Suprapubic skin (tissue), 4 donors: Measurements from ENCODE around the gene WNK2. TPM values are rescaled to one million over a fixed set of nuclear protein-coding genes. Genes with fewer than 3 reads are reported as not detected.

ENCODE experiments used
- DNase-seq, 2 donors: peaks; one replicate each; pipeline ENCODE4 v3.0.0-alpha.2; 2019; ENCODE audit warnings: low spot score in 2 of 2
- H3K27ac ChIP-seq: fragments of 200-600 bp; sonication (generic); one replicate; pipeline ENCODE4 v1.5.1; 2019
- H3K27me3 ChIP-seq: fragments of 200-600 bp; sonication (generic); one replicate; pipeline ENCODE4 v1.5.1; 2019
- H3K36me3 ChIP-seq: fragments of 200-600 bp; sonication (generic); one replicate; pipeline ENCODE4 v1.5.1; 2019
- H3K4me1 ChIP-seq: fragments of 200-600 bp; sonication (generic); one replicate; pipeline ENCODE4 v1.5.1; 2019
- H3K4me3 ChIP-seq: fragments of 200-600 bp; sonication (generic); one replicate; pipeline ENCODE4 v1.5.1; 2019; ENCODE audit warnings: mild to moderate bottlenecking
- H3K9me3 ChIP-seq: fragments of 200-600 bp; sonication (generic); one replicate; pipeline ENCODE4 v1.5.1; 2019
- EP300 ChIP-seq: sonication (generic); formaldehyde crosslinking; IDR thresholded peaks from one replicate; pipeline ENCODE4 v1.6.1; 2017; ENCODE audit warnings: antibody characterized with exemption
- POLR2A ChIP-seq, 2 donors: fragments of 450-650 bp; IDR thresholded peaks; one replicate each; pipeline ENCODE4 v1.6.1; 2017; ENCODE audit warnings: antibody characterized with exemption in 2 of 2, mild to moderate bottlenecking in 2 of 2, moderate library complexity in 2 of 2
- POLR2AphosphoS5 ChIP-seq, 3 donors: sonication (generic); formaldehyde crosslinking; IDR thresholded peaks; one replicate each; pipeline ENCODE4 v1.6.1; 2017; ENCODE audit warnings: antibody characterized with exemption in 3 of 3
- WGBS: methylation state at CpG from one replicate; pipeline ENCODE4 v1.1.5; 2018; 5-methylcytosine and 5-hydroxymethylcytosine counted together
- total RNA-seq, 4 donors: library from RNA; depleted of rRNA; stranded (reverse); fragments of >200 nt; gene quantifications; one replicate each; pipeline ENCODE4 v1.1.0, GENCODE V29; 2016
- TF ChIP-seq, protein P1 (sequence below), 2 donors: fragments of 200-600 bp in 1 of 2; fragments of 450-650 bp in 1 of 2; sonication (generic) in 1 of 2; IDR thresholded peaks; one replicate each; pipeline ENCODE4 v1.5.1; 2016 to 2019; ENCODE audit warnings: antibody characterized with exemption in 2 of 2, mild to moderate bottlenecking in 1 of 2, moderate library complexity in 1 of 2

The WNK2 gene
- total RNA-seq, 4 donors from 2014 or later = 39.5 to 93.7 (median 45.3) TPM

GRCh38 chr9:93240891-93241334 lies 57.0 kb downstream of the WNK2 start:
- DNase-seq = no peak
- TF ChIP-seq EP300 = no peak
- TF ChIP-seq POLR2A (IDR thresholded peaks at IDR 0.05) = no peak
- TF ChIP-seq POLR2AphosphoS5 (IDR thresholded peaks at IDR 0.05) = no peak
- TF ChIP-seq, protein P1, sequence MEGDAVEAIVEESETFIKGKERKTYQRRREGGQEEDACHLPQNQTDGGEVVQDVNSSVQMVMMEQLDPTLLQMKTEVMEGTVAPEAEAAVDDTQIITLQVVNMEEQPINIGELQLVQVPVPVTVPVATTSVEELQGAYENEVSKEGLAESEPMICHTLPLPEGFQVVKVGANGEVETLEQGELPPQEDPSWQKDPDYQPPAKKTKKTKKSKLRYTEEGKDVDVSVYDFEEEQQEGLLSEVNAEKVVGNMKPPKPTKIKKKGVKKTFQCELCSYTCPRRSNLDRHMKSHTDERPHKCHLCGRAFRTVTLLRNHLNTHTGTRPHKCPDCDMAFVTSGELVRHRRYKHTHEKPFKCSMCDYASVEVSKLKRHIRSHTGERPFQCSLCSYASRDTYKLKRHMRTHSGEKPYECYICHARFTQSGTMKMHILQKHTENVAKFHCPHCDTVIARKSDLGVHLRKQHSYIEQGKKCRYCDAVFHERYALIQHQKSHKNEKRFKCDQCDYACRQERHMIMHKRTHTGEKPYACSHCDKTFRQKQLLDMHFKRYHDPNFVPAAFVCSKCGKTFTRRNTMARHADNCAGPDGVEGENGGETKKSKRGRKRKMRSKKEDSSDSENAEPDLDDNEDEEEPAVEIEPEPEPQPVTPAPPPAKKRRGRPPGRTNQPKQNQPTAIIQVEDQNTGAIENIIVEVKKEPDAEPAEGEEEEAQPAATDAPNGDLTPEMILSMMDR (IDR thresholded peaks at IDR 0.05) = no peak
- Histone ChIP-seq H3K27ac (no peak overlapping the region), H3K4me1 (peaks cover 3% of the 10 kb centered on the region), H3K4me3 (no peak overlapping the region), H3K36me3 (no peaks in the 10 kb centered on the region), H3K9me3 (no peaks in the 10 kb centered on the region), H3K27me3 (no peaks in the 10 kb centered on the region)
- WGBS = 70% methylated on average over 7 of the region's 9 CpGs

- no peak for DNase-seq
- WGBS = 84% methylated on average over 9 of the region's 9 CpGs
Observed at GRCh38 chr9:93243112-93243511, 59.2 kb downstream of the WNK2 start.

DNA sequence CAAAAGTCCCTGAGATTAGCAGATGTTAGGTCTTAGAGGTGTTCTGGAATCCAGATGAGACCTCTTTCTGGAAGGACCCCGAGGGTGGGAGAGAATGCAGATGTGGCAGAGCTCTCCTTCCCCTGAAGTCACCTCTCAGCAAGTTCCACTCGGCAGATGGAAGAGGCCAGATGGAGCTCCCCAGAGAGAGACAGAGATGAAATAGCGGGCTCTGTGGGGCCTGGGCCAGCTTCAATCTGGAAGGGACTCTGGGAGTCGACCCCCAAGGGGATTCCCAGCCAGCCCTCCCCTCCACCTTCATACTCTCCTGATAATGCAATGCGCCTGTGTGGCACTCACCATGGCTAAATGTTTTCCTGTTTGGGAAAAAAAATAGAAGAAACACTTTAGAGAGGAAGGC lies 60.2 kb downstream of the WNK2 start:
- TF ChIP-seq EP300 (no peak), POLR2AphosphoS5 (IDR thresholded peaks at IDR 0.05) (no peak), POLR2A (IDR thresholded peaks at IDR 0.05) (no peak)
- TF ChIP-seq, protein P1 (IDR thresholded peaks at IDR 0.05) = no peak
- 76% methylated on average over 5 of the region's 5 CpGs for WGBS
- no peak overlapping the region for H3K4me3 ChIP-seq
- peaks cover 5% of the 10 kb centered on the region for H3K4me1 ChIP-seq
- no peaks in the 10 kb centered on the region for H3K27me3 ChIP-seq
- DNase-seq = no peak
- H3K27ac ChIP-seq = no peak overlapping the region
- H3K36me3 ChIP-seq = no peaks in the 10 kb centered on the region
- H3K9me3 ChIP-seq = no peaks in the 10 kb centered on the region

More at GRCh38 chr9:93243112-93243511, 59.2 kb downstream of the WNK2 start:
- Histone ChIP-seq H3K36me3 (no peaks in the 10 kb centered on the region), H3K9me3 (no peaks in the 10 kb centered on the region), H3K4me1 (peaks cover 3% of the 10 kb centered on the region), H3K27ac (no peak overlapping the region), H3K27me3 (no peaks in the 10 kb centered on the region), H3K4me3 (no peak overlapping the region)
- TF ChIP-seq POLR2AphosphoS5 (IDR thresholded peaks at IDR 0.05) (no peak), POLR2A (IDR thresholded peaks at IDR 0.05) (no peak), EP300 (no peak)
- TF ChIP-seq, protein P1 (IDR thresholded peaks at IDR 0.05) = no peak

- H3K9me3 ChIP-seq = no peaks in the 10 kb centered on the region
- H3K4me1 ChIP-seq = peaks cover 5% of the 10 kb centered on the region
- no peaks in the 10 kb centered on the region for H3K36me3 ChIP-seq
- 69% methylated on average over 19 of the region's 24 CpGs for WGBS
- H3K27ac ChIP-seq = no peak overlapping the region
- no peak overlapping the region for H3K4me3 ChIP-seq
- DNase-seq = no peak
- TF ChIP-seq, protein P1 (IDR thresholded peaks at IDR 0.05) = no peak
- no peak for TF ChIP-seq EP300
- no peak for TF ChIP-seq POLR2AphosphoS5 (IDR thresholded peaks at IDR 0.05)
- TF ChIP-seq POLR2A (IDR thresholded peaks at IDR 0.05) = no peak
- no peaks in the 10 kb centered on the region for H3K27me3 ChIP-seq
Observed at GRCh38 chr9:93244510-93245436, 60.8 kb downstream of the WNK2 start.

DNA sequence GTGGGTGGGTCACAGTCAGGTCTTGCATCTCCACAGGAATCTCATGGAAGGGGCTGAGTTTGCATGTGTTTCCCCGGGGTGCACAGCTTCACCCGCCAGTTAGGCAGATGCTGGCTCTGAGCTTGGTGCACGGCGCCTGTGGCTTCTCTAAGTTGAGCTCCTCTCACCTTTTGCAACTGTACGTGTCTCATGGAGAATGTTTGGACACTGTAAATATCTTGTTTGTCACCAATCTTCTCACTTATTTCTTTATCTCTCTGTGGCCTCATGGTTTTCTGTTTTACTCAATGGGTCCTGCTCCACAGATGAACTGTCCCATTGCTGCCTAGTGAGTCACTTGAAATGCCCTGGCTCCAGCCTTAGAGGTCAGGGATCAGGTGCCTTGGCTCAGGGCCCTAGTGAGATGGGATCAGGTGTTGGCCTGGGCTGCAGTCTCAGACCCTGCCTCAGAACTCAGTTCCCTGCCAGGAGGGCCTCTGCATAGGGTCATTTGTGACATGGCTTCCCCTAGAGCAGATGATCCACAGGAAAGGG lies 61.6 kb downstream of the WNK2 start:
- Histone ChIP-seq H3K27me3 (no peaks in the 10 kb centered on the region), H3K4me1 (peaks cover 5% of the 10 kb centered on the region), H3K4me3 (no peak overlapping the region), H3K9me3 (no peaks in the 10 kb centered on the region), H3K36me3 (no peaks in the 10 kb centered on the region), H3K27ac (no peak overlapping the region)
- TF ChIP-seq POLR2AphosphoS5 (IDR thresholded peaks at IDR 0.05) (no peak), EP300 (no peak), POLR2A (IDR thresholded peaks at IDR 0.05) (no peak)
- TF ChIP-seq, protein P1 (IDR thresholded peaks at IDR 0.05) = no peak
- DNase-seq = no peak
- WGBS = 84% methylated on average over 5 of the region's 5 CpGs
